H1 (cell line): ENCODE data around the gene LTN1. TPM values are rescaled to one million over a fixed set of nuclear protein-coding genes. Genes with fewer than 3 reads are reported as not detected.

Experiments used
- CTCF ChIP-seq, 3 experiments: IDR thresholded peaks; 1 replicate in 2 of 3; 2 replicates in 1 of 3; pipeline versions ENCODE4 v1.5.1 to v1.6.1; 2011; ENCODE audit warnings: low read length in 3 of 3, mild to moderate bottlenecking in 3 of 3, inconsistent platforms in 2 of 3, low read depth in 1 of 3, moderate library complexity in 1 of 3; ENCODE audit not compliant: insufficient read depth in 1 of 3; ENCODE audit errors: control extremely low read depth in 1 of 3
- EZH2 ChIP-seq: fragments of 200-600 bp; sonication (generic); IDR thresholded peaks from 2 replicates; pipeline ENCODE4 v1.7.1; 2012; ENCODE audit warnings: low read depth, mild to moderate bottlenecking, moderate library complexity, low read length, inconsistent platforms; ENCODE audit not compliant: severe bottlenecking
- NRF1 ChIP-seq: IDR thresholded peaks from 2 replicates; pipeline ENCODE4 v1.6.1; 2011; ENCODE audit warnings: mild to moderate bottlenecking, low read depth, low read length, improper control_type of control experiment
- TAF7 ChIP-seq: optimal IDR thresholded peaks from 2 replicates; pipeline ENCODE3; 2011; ENCODE audit warnings: low read depth, mild to moderate bottlenecking, inconsistent platforms, low read length, moderate library complexity, borderline replicate concordance
- polyA plus RNA-seq, 7 experiments: library from polyadenylated mRNA; depleted of rRNA in 3 of 7; stranded (reverse) in 5 of 7; unstranded in 2 of 7; fragments of >200 nt in 5 of 7; fragments of 200-250 nt in 2 of 7; gene quantifications; 1 replicate in 5 of 7; 2 replicates in 1 of 7; 4 replicates in 1 of 7; pipeline versions ENCODE4 v1.2.1 to v1.2.3, GENCODE V29; 2011 to 2013; ENCODE audit warnings: missing spikeins in 2 of 7, mixed read lengths in 2 of 7
- total RNA-seq: library from RNA; stranded (reverse); fragmentation: NEBNext Ultra II Directional; extraction: Animal tissue kit (Norgen Biotek cat#: 25700); gene quantifications from 2 replicates; pipeline ENCODE4 v1.2.1, GENCODE V29; 2021

LTN1 gene
- total and polyA plus RNA-seq, 2 of the 8 experiments (the other 6 are each of a cell fraction or from before 2014, with no cell fraction given): 3.2 to 23.5 TPM

- TF ChIP-seq EZH2: no peak
- TF ChIP-seq CTCF (IDR thresholded peaks at IDR 0.05; ENCODE audit: control extremely low read depth in 1 of 3, insufficient read depth in 1 of 3, low read depth in 1 of 3, low read length in 3 of 3): no peak
- TF ChIP-seq NRF1: no peak
- TF ChIP-seq TAF7: no peak
- TF ChIP-seq, all 59 proteins: peak for 0
These were observed 13.6 kb downstream of the LTN1 start (continued) for GRCh38 chr21:28979092-28979491.
